A204.1 (cell line): ENCODE measurements around the gene NAE1.
"Not testable (repeated sequence)": the region's sequence is repeated elsewhere in the genome, so short reads cannot be mapped to it uniquely, and the experiment has no call there.

Experiments
- FAIRE-seq: peaks from 2 replicates; lab custom pipeline; 2012; peaks lifted over from hg19 to GRCh38; lab: Jason Lieb, UNC

The NAE1 gene

GRCh38 chr16:66830422-66831404 is at the start of gene NAE1:
NAE1 (minus strand) TSS chr16:66830976; CDS start chr16:66830899, 77 bp downstream.
- no peak for FAIRE-seq

- FAIRE-seq, result no peak
Measured at GRCh38 chr16:66878067-66878466, 47.3 kb upstream of the NAE1 start.

GRCh38 chr16:66874079-66874775 is 43.5 kb upstream of the NAE1 start:
- peak; percentile 87 for FAIRE-seq

GRCh38 chr16:66873685-66874055 is 42.9 kb upstream of the NAE1 start:
- no peak for FAIRE-seq

DNA sequence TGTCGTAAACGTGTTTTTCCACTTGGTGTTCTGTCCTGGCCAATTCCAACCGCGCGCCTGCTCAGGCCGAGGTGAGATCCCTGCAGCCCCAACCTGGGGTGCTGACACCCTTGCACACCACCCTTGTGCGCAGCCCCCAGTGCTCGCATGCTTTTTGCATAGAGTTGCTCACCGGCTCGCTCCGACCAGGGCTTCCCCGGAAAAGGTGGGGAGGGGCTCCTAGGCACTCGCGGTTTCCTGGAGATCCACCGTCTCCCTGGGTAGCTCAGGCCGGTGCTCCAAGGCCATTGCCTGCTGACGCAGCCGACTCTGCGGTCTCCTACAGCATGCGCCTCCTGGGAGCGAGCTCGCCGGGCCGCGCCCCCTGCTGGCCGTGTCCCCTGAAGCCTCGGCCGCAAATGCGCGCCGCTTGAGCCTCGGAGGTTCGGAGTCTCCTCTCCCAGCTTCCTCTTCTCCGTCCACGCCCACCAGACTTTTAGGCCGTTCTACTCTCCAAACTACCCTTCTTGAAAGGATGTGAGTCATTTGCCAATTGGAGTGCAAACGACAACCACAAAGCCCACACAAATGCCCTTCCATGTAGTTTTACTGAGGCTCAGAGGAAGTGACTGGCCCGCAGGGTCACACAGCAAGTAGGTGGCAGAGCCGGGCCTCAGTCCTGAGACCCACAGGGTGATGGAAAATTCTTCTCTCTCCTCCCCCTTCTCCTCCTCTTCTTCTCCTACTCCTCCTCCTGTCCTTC is 42.3 kb upstream of the NAE1 start:
- peak; percentile 95 for FAIRE-seq

GRCh38 chr16:66872559-66872942 is 41.8 kb upstream of the NAE1 start:
- FAIRE-seq, result no peak

DNA sequence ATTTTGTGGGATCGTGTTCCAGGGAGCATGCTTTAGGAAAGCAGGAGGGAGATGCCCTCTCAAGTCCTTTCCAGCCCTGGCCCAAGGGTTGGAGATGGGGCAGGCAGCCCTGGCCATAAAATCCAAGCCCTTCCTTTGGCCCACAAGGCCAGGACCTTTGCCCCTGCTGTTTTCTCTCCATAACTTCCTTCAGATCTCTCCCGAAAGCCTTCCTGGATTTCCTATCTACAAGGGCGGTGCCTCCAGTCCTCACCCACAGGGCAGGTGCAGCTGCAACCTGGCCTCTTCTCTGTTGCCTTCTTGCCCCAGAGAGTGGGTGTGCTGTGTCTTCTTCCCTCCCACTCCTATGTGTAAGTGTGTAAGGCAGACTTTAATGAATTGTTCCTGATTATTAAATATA is 41.1 kb upstream of the NAE1 start:
- no peak for FAIRE-seq

- FAIRE-seq, result not testable (repeated sequence)
Measured at GRCh38 chr16:66871363-66871762, 40.6 kb upstream of the NAE1 start.

- FAIRE-seq, result no peak
Measured at GRCh38 chr16:66869424-66869823, 38.6 kb upstream of the NAE1 start.

GRCh38 chr16:66863707-66864106 is 32.9 kb upstream of the NAE1 start:
- no peak for FAIRE-seq

- FAIRE-seq, result no peak
Measured at GRCh38 chr16:66862023-66862520, 31.3 kb upstream of the NAE1 start.

DNA sequence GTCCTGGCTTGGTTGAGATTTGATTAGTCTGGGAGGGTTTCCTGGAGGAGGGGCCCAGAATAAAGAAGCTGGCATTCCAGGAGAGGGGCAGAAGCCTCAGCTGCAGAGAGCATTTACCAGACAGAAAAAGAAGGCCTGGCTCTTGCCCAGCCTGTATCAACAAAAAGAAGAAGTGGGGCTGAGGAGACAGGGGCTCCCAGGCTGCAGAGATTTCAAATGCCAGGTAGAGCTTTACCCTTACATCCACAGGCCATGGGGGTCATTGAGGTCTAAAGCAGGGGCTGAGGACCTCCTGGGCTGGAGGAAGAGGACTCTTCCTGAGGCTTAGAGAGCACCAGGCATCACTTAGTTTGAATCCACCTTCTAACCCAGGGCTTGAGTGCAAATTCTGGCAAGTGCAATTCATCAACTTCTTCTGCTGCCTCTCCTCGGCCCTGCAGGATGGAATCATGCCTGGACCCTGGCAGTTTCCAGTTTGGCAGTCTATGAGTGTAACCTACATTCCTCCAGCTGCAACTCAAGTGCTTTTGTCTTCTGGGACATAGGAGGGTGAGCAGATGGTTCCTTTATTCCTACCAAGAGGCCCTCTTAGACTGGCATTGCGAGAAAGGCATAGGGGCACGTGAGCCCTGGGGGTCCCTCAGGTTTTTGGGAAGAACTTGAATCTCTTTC is 28.8 kb upstream of the NAE1 start:
- no peak for FAIRE-seq

DNA sequence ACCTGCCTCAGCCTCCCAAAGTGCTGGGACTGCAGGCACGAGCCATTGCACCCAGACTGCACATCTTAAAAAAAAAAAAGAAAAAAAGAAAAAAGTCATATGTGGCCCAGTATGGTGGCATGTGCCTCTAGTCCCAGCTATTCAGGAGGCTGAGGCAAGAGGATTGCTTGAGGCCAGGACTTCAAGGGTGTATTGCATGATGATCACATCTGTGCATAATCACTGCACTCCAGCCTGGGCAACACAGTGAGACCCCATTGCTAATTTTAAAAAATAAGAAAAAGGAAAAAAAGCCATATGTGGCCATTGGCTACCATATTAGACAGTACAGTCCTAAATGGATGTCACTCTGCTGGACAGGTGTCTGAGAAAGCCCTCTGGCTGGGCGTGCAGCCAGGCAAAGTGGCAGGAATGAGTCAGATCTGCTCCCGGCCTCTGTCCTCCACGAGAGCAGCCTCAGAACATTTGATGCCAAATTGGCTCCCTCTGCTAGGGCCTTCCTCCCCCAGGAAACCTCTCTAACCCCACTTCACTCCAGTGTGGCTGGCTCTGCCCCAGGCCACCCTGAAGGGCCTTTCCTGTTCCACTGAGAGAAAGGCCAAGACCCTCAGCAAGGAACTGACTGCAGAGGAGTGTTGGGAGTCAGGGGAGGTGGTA is 28.1 kb upstream of the NAE1 start:
- FAIRE-seq, result no peak

GRCh38 chr16:66857437-66857836 is 26.7 kb upstream of the NAE1 start:
- no peak for FAIRE-seq

GRCh38 chr16:66856801-66857200 is 26.0 kb upstream of the NAE1 start:
- no peak for FAIRE-seq

- FAIRE-seq, result no peak
Measured at GRCh38 chr16:66856184-66856730, 25.5 kb upstream of the NAE1 start.

- no peak for FAIRE-seq
Measured at GRCh38 chr16:66853261-66854139, 22.7 kb upstream of the NAE1 start.

DNA sequence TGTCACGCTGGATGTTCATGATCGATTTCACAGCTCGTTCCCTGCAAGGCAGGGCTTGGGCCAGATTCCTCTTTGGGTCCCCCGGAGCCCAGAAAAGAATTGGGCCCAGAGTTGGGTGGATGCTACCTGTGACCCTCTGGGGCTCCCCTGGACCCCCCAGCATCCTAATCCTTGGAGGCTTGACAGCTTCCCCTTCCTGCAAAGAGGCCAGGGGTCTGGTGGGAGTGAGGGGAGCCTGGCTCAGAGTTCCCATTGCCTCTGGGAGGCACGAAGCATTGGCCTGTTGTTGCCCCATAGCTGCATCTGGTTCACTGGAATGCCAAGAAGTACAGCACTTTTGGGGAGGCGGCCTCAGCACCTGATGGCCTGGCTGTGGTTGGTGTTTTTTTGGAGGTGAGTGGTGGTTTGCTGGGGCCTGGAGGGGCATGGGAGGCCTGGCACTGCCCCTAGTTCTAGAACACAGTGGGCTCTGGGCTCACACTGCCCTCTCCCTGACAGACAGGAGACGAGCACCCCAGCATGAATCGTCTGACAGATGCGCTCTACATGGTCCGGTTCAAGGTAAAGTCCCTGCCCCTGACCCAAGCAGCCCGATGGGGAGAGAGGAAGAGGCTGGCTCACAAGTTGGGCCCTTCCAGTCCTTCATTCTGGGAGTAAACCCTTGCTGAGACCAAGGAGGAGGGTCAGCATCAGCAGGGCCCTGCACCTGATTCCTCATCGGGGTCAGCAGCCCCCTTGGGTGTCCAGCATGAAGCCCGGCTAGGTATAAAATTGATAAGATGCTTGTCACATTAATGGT is 20.6 kb upstream of the NAE1 start:
- no peak for FAIRE-seq

DNA sequence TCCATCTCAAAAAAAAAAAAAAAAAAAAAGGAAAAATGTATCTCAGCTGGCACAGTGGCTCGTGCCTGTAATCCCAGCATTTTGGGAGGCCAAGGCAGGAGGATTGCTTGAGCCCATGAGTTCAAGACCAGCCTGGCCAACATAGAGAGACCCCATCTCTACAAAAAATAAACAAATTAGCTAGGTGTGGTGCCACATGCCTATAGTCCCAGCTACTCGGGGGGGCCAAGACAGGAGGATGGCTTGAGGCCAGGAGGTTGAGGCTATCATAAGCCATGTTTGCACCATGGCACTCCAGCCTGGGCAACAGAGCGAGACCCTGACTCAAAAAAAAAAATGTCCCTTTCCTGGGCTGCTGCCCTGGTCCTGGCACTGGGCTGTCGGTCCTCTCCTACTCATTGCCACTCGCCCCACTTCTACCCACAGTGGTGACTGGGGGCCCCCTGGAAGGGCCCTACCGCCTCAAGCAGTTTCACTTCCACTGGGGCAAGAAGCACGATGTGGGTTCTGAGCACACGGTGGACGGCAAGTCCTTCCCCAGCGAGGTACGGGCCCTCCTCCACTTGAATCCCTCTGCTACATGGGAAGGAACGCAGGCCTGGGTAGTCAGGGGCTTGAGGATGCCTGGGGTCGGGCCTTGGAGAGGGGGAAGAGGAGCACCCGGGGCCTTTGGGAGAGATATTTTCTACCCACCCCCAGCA is 19.5 kb upstream of the NAE1 start:
- FAIRE-seq, result no peak
